ENCODE results near the gene DIP2A.
"Not testable (repeated sequence)": the region's sequence is repeated elsewhere in the genome, so short reads cannot be mapped to it uniquely, and the experiment has no call there.

The DIP2A gene

GRCh38 chr21:46483300-46484295, 24.9 kb downstream of the DIP2A start:
- DNase-seq (ENCODE audit: low read depth) = no peak

- no peak for DNase-seq (ENCODE audit: low read depth)
Measured at GRCh38 chr21:46486481-46487126, 27.9 kb downstream of the DIP2A start.

DNA sequence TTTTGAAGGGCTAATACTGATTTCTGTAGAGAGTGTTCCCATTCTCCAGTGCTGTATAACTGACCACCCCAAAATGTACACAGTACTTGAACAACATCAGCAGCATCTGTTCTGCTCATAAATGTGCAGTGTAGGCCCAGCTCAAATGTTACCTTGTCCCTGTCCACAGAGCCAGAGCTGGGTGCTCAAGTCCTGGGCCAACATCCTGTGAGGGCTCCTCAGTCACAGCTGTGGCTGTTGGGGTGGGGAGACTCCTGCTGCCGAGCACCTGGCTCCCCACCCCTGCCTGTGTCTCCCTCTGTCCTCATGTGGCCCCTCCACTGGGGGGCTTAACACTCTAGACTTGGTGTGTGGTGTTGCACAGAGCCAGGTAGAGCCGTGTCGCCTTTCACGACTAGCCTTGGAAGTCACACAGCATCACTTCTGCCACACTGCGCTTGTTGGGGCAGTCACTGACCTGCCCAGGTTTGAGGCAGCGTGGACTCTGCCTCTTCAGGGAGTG, 30.5 kb downstream of the DIP2A start:
- DNase-seq (ENCODE audit: low read depth) = no peak

DNA sequence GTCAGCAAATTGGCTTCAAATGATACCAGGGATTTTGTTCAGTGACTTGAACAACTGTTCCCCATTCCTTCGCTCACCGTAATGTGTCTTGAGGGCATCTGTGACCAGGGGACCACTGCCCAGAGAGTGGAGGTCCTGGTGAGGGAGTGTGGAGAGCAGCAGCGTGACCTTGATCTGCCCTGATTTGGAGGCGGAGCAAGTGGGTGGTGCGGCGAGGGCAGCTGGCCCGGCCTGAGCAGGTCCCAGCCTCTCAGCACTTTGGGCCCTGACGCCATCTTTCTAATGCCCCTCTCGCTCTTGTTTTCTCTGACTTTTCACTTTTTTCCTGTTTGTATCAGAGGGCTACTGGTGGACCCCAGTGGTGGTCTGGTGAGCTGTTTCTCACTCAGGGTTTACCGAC, 31.1 kb downstream of the DIP2A start:
- no peak for DNase-seq (ENCODE audit: low read depth)

DNA sequence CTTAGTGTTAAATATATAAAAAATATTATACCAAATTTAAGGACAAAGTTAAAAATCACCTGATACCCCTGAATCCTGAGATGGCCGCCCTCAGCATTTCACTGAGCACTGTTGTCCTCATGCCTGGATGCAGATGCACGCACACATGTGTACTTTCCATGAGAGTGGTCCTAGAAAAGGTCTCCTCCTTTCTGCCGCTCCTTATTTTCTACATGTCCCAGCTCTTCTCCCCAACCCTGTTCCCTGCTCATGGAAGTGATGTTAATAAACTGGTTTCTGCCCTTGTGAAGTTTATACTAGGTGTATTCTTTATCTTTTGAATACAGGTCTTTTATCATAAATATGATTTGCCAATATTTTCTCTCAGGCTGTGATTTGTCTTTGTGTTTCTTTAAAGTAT, 32.9 kb downstream of the DIP2A start:
- DNase-seq (ENCODE audit: low read depth) = no peak

GRCh38 chr21:46492851-46493250, 34.2 kb downstream of the DIP2A start:
- DNase-seq (ENCODE audit: low read depth) = no peak

DNA sequence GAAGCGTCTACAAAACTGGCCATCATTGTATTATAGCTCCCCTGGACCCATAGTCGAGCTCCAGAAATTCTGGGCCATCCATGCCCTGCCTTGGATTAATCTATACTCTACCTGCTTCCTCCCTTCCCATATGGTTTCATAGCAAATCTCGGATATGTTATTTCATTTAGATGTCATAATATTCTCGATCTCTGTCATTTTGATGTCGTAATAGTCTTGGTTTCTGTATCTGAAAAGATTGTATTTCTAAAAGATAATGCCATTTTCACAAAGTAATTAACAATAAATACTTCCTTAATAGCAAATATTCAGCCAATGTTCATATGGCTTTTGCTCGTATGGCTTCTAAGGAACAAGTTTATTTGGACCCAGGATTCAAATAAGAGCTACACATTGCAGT, 35.1 kb downstream of the DIP2A start:
- no peak for DNase-seq (ENCODE audit: low read depth)

DNA sequence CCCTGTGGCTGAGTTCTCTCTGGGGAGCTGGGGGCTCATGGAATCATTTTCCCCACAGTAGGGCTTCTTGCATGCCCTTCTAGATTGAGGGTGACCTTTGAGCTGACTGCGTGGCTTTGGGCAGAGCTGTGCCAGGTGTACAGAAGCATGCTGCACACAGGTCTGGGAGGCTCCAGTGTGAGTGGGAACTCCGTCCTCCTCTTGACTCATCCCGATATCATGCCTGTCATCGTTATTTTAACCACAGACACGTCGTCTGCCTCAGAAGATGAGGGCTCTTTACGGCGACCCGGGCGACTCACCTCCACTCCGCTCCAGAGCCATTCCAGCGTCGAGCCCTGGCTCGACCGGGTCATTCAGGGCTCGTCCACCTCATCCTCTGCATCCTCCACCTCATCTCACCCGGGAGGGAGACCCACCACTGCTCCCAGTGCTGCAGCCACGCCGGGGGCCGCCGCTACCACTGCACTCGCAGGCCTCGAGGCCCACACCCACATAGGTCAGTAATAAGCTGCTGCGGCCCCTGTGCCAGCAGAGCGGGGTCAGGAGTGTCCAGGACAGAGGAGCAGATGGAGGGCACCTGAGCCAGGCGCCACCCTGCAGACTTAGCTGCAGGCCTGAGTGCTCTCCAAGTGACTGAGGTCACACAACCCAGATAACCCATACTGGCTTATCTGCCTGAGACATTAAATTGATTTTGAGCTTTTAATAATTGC, 39.8 kb downstream of the DIP2A start:
- no peak for DNase-seq (ENCODE audit: low read depth)

GRCh38 chr21:46500224-46500861, 41.7 kb downstream of the DIP2A start:
- DNase-seq (ENCODE audit: low read depth) = no peak

GRCh38 chr21:46503922-46504550, 45.3 kb downstream of the DIP2A start:
- DNase-seq (ENCODE audit: low read depth) = no peak

- no peak for DNase-seq (ENCODE audit: low read depth)
Measured at GRCh38 chr21:46504666-46505065, 46.0 kb downstream of the DIP2A start.

DNA sequence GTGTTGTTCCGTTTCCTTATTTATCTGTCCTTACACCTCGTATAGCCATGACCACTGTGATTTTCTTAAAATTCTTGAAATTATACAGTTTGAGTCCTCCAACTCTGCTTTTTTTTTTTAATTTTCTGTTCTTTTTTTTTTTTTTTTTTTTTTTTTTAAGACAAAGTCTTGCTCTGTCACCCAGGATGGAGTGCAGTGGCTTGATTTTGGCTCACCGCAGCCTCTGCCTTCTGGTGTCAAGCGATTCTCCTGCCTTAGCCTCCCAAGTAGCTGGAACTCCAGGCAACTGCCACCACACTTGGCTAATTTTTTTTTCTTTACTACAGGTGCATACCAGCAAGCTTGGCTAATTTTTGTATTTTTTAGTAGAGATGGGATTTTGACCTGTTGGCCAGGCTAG, 48.9 kb downstream of the DIP2A start:
- DNase-seq (ENCODE audit: low read depth) = no peak

GRCh38 chr21:46509741-46510502, 51.2 kb downstream of the DIP2A start:
- no peak for DNase-seq (ENCODE audit: low read depth)

- DNase-seq (ENCODE audit: low read depth) = no peak
Measured at GRCh38 chr21:46515109-46515508, 56.4 kb downstream of the DIP2A start.

DNA sequence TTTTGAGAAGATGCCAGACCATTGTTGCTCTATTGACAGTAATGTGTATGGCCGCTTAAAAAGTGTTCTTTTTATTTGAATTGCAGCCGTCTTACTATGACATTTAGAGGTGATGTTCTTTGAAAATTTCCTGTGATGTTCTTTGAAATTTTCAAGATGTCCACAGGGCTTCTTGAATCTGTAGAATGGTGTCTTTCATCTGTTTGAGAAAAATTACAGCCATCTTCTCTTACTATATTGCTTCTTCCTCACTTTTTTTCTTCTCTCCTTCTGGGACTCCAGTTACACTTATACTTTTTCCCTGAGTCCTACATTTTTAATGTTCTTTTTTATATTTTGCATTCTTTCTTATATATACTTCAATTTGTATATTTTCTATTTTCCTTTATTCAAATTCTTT, 57.4 kb downstream of the DIP2A start:
- no peak for DNase-seq (ENCODE audit: low read depth)

DNA sequence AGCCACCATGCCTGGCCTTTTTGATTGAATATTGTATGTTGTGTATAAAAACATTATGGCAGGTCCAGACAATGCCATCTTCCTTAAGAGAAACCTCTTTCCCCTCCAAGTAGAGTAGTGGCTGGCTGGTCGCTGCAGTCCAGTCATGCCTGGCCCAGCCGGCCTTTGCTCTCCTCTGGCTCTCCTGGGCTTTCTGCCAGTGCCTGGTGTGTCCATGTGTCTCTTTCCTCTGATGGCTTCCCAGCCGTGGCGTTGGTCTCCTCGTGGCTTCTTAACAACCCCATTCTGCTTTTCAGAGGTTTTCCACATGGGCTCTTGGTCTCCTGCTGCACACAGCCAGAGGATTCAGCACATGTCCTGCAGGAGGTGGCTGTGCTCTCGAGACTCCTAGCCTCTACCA, 58.7 kb downstream of the DIP2A start:
- no peak for DNase-seq (ENCODE audit: low read depth)

DNA sequence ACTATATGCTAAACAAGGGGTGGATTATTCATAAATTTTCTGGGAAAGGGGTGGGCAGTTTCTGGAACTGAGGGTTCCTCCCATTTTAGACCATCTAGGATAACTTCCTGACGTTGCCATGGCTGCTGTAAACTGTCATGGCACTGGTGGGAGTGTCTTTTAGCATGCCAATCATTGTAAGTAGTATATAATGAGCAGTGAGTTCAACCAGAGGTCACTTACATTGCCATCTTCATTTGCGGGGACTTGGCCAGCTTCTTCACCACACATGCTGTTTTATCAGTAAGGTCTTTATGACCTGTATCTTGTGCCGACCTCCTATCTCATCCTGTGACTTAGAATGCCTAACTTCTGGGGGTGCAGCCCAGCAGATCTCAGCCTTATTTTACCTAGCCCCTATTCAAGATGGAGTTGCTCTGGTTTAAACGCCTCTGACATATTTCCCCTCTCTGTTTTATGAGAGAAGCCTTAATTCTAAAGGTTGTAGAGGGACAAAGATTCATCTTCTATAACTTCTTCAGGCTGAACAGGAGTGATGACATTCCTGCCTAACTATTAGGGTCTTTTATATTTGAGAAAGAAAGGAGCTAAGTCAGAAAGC, 60.4 kb downstream of the DIP2A start:
- DNase-seq (ENCODE audit: low read depth) = no peak

- not testable (repeated sequence) for DNase-seq (ENCODE audit: low read depth)
Measured at GRCh38 chr21:46527393-46527792, 68.7 kb downstream of the DIP2A start.

GRCh38 chr21:46527801-46528200, 69.1 kb downstream of the DIP2A start:
- DNase-seq (ENCODE audit: low read depth) = no peak

- DNase-seq (ENCODE audit: low read depth) = no peak
Measured at GRCh38 chr21:46532080-46532479, 73.4 kb downstream of the DIP2A start.
